ENCODE measurements around the gene KLHL3.

- TF ChIP-seq COPS2 (conservative IDR thresholded peaks at IDR 0.05) (no peak), CCAR2 (IDR thresholded peaks at IDR 0.05; ENCODE audit: low read depth, low read length) (no peak), POLR2A (conservative IDR thresholded peaks at IDR 0.05) (no peak), CTCF (IDR thresholded peaks at IDR 0.05 in 2 of 3, conservative IDR thresholded peaks at IDR 0.05 in 1 of 3; ENCODE audit: insufficient read depth in 2 of 3, low read depth in 1 of 3, low read length in 3 of 3) (no peak), MAFG (tag; conservative IDR thresholded peaks at IDR 0.05) (no peak), ZNF696 (CRISPR knock-in tag; conservative IDR thresholded peaks at IDR 0.05) (no peak), PHB (CRISPR knock-in tag; IDR thresholded peaks at IDR 0.05) (no peak), RAD21 (CRISPR knock-in tag; conservative IDR thresholded peaks at IDR 0.05 in 1 of 2, IDR thresholded peaks at IDR 0.05 in 1 of 2) (no peak), KLF10 (CRISPR knock-in tag; IDR thresholded peaks at IDR 0.05) (no peak), ZNF444 (CRISPR knock-in tag; IDR thresholded peaks at IDR 0.05) (no peak)
- TF ChIP-seq, protein P1, sequence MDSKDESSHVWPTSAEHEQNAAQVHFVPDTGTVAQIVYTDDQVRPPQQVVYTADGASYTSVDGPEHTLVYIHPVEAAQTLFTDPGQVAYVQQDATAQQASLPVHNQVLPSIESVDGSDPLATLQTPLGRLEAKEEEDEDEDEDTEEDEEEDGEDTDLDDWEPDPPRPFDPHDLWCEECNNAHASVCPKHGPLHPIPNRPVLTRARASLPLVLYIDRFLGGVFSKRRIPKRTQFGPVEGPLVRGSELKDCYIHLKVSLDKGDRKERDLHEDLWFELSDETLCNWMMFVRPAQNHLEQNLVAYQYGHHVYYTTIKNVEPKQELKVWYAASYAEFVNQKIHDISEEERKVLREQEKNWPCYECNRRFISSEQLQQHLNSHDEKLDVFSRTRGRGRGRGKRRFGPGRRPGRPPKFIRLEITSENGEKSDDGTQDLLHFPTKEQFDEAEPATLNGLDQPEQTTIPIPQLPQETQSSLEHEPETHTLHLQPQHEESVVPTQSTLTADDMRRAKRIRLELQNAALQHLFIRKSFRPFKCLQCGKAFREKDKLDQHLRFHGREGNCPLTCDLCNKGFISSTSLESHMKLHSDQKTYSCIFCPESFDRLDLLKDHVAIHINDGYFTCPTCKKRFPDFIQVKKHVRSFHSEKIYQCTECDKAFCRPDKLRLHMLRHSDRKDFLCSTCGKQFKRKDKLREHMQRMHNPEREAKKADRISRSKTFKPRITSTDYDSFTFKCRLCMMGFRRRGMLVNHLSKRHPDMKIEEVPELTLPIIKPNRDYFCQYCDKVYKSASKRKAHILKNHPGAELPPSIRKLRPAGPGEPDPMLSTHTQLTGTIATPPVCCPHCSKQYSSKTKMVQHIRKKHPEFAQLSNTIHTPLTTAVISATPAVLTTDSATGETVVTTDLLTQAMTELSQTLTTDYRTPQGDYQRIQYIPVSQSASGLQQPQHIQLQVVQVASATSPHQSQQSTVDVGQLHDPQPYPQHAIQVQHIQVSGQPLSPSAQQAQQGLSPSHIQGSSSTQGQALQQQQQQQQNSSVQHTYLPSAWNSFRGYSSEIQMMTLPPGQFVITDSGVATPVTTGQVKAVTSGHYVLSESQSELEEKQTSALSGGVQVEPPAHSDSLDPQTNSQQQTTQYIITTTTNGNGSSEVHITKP (IDR thresholded peaks at IDR 0.05; ENCODE audit: partially characterized antibody): no peak
- TF ChIP-seq, protein P2, sequence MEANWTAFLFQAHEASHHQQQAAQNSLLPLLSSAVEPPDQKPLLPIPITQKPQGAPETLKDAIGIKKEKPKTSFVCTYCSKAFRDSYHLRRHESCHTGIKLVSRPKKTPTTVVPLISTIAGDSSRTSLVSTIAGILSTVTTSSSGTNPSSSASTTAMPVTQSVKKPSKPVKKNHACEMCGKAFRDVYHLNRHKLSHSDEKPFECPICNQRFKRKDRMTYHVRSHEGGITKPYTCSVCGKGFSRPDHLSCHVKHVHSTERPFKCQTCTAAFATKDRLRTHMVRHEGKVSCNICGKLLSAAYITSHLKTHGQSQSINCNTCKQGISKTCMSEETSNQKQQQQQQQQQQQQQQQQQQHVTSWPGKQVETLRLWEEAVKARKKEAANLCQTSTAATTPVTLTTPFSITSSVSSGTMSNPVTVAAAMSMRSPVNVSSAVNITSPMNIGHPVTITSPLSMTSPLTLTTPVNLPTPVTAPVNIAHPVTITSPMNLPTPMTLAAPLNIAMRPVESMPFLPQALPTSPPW (CRISPR knock-in tag; IDR thresholded peaks at IDR 0.05): no peak
- TF ChIP-seq, protein P3, sequence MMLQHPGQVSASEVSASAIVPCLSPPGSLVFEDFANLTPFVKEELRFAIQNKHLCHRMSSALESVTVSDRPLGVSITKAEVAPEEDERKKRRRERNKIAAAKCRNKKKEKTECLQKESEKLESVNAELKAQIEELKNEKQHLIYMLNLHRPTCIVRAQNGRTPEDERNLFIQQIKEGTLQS (IDR thresholded peaks at IDR 0.05): no peak
- TF ChIP-seq, protein P3 (CRISPR knock-in tag; conservative IDR thresholded peaks at IDR 0.05): no peak
Measured at GRCh38 chr5:137727623-137728022, 8.3 kb downstream of the KLHL3 start.
